ENCODE results near the gene AFAP1L2. TPM values are rescaled to one million over a fixed set of nuclear protein-coding genes. Genes with fewer than 3 reads are reported as not detected.

Gene AFAP1L2
- total RNA-seq, 4 donors from 2014 or later = 6.5 to 35.5 (median 12.9) TPM

GRCh38 chr10:114274616-114275453 is 129.5 kb downstream of the AFAP1L2 start:
- no peaks in the 10 kb centered on the region for H3K9me3 ChIP-seq
- H3K27me3 ChIP-seq = no peaks in the 10 kb centered on the region
- peak in 1 of 3 donors; percentile 22 for DNase-seq
- H3K4me3 ChIP-seq = no peak overlapping the region
- no peaks in the 10 kb centered on the region for H3K4me1 ChIP-seq
- TF ChIP-seq, protein P1, sequence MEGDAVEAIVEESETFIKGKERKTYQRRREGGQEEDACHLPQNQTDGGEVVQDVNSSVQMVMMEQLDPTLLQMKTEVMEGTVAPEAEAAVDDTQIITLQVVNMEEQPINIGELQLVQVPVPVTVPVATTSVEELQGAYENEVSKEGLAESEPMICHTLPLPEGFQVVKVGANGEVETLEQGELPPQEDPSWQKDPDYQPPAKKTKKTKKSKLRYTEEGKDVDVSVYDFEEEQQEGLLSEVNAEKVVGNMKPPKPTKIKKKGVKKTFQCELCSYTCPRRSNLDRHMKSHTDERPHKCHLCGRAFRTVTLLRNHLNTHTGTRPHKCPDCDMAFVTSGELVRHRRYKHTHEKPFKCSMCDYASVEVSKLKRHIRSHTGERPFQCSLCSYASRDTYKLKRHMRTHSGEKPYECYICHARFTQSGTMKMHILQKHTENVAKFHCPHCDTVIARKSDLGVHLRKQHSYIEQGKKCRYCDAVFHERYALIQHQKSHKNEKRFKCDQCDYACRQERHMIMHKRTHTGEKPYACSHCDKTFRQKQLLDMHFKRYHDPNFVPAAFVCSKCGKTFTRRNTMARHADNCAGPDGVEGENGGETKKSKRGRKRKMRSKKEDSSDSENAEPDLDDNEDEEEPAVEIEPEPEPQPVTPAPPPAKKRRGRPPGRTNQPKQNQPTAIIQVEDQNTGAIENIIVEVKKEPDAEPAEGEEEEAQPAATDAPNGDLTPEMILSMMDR (IDR thresholded peaks at IDR 0.05) = no peak
- TF ChIP-seq POLR2A (IDR thresholded peaks at IDR 0.05) = no peak
- no peaks in the 10 kb centered on the region for H3K36me3 ChIP-seq
- no peak overlapping the region for H3K27ac ChIP-seq

- peak in 1 of 3 donors; percentile 36 for DNase-seq
- Histone ChIP-seq H3K4me1 (no peaks in the 10 kb centered on the region), H3K27ac (no peak overlapping the region), H3K27me3 (no peaks in the 10 kb centered on the region), H3K4me3 (no peak overlapping the region), H3K9me3 (no peaks in the 10 kb centered on the region), H3K36me3 (no peaks in the 10 kb centered on the region)
- TF ChIP-seq, protein P1 (IDR thresholded peaks at IDR 0.05) = no peak
Observed at GRCh38 chr10:114273910-114274309, 130.4 kb downstream of the AFAP1L2 start.

DNA sequence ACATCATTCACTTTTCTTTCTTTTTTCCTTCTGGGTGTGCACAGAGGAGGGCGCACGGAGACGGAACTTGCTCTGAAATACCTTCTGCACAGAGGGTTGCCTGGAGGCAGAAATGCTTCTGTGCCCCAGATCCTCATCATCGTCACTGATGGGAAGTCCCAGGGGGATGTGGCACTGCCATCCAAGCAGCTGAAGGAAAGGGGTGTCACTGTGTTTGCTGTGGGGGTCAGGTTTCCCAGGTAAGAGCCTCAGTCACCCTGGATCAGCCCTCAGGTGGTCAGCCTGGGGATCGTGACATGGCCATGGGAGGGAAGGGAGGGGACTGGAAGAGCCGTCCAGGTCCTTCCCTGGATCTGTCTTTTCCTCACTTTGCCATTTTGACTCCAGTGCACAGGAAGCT is 131.6 kb downstream of the AFAP1L2 start:
- TF ChIP-seq, protein P1 (IDR thresholded peaks at IDR 0.05) = no peak
- TF ChIP-seq POLR2A (IDR thresholded peaks at IDR 0.05) = no peak
- no peaks in the 10 kb centered on the region for H3K4me1 ChIP-seq

GRCh38 chr10:114271779-114272167 is 132.5 kb downstream of the AFAP1L2 start:
- Histone ChIP-seq H3K4me1 (no peaks in the 10 kb centered on the region), H3K27me3 (no peaks in the 10 kb centered on the region), H3K36me3 (no peaks in the 10 kb centered on the region), H3K4me3 (no peak overlapping the region), H3K9me3 (no peaks in the 10 kb centered on the region), H3K27ac (peak overlapping the region in 1 of 4 donors; percentile 51)
- no peak for TF ChIP-seq POLR2A (IDR thresholded peaks at IDR 0.05)
- TF ChIP-seq, protein P1 (IDR thresholded peaks at IDR 0.05) = no peak
- peak in 1 of 3 donors; percentile 52 for DNase-seq

More for the DNA sequence above, 131.6 kb downstream of the AFAP1L2 start:
- peak in 1 of 3 donors; percentile 21 for DNase-seq
- Histone ChIP-seq H3K27me3 (no peaks in the 10 kb centered on the region), H3K4me3 (no peak overlapping the region), H3K36me3 (no peaks in the 10 kb centered on the region), H3K9me3 (no peaks in the 10 kb centered on the region), H3K27ac (no peak overlapping the region)

DNA sequence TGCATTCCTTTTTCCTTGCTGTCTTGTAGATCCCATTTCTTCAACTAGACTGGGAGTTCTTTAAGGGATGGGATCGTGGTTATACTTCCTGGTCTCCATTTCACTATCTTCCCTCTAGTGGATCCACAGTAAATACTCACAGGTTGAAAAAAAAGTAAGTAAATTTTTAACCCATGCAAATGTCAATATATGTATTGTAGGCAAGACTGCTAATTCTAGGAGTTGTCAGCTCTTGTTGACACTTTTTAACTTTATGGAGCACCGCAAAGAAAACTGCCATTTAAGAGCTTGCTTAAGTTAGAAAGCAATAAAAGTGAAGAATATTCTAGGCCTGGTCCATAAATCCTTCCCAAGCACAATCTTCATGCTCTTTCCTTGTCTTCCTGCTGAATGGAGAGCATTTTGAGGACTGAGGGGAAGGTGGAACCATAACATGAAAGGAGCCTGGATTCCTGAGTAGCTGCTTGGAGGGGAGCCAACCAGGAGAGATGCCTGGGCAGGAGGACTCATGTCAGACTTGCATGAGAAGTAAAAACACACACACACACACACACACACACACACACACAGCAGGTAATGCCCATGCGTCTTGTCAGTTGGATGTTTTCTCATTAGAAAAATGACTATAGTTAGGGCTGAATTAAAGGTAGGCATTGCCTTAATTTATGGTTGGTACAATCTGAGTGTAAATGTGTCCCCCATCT is 133.1 kb downstream of the AFAP1L2 start:
- no peaks in the 10 kb centered on the region for H3K36me3 ChIP-seq
- no peaks in the 10 kb centered on the region for H3K9me3 ChIP-seq
- no peaks in the 10 kb centered on the region for H3K27me3 ChIP-seq
- TF ChIP-seq, protein P1 (IDR thresholded peaks at IDR 0.05) = peak in 3 of 6 experiments; percentile 23 to 28 (median 23)
- no peak for TF ChIP-seq POLR2A (IDR thresholded peaks at IDR 0.05)
- no peaks in the 10 kb centered on the region for H3K4me1 ChIP-seq
- no peak overlapping the region for H3K4me3 ChIP-seq
- peak overlapping the region in 1 of 4 donors; percentile 51 for H3K27ac ChIP-seq
- DNase-seq = peak in 1 of 3 donors; percentile 26

All from Peyer's patch (tissue), 4 donors.